NCI-H82 treated with DMSO at 0.1 percent for 48 hours (cell line): ENCODE measurements around the gene DNASE1L2.
"Not testable (repeated sequence)": the region's sequence is repeated elsewhere in the genome, so short reads cannot be mapped to it uniquely, and the experiment has no call there.

Source experiments
- DNase-seq: peaks from one replicate; lab custom pipeline; 2025; ENCODE audit not compliant: unreplicated experiment; lab: John Stamatoyannopoulos, UW

The DNASE1L2 gene

DNA sequence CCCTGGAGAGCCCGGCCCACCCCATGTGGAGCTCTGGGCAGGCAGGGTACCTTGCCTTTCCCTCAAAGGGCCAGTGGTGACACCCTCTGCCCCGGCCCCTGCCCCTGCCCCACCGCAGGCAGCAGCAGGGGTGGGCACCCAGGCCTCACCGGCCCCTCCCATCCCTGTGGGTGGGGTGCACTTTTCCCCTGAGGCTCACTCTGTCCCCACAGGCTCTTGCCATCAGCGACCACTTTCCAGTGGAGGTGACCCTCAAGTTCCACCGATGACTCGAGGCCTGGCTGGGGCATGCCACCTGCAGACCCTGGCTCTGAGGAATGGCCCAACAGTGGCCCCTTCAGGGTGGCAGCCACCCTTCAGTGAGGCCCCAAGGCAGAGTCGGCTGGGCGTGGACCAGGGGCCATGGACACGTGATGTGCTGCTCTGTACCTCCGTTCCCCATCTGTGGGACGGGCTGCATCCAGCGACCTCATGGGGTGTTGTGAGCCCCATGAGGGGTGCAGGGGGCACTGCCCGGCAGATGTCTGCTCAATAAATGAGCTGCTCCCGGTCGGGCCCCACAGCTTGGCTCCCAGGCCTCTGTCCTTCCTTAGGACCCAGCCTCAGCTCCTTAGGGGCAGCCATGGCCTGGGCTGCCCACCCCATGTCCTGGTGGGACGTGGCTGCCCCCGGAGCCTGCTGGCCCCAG is 2.0 kb downstream of the DNASE1L2 start:
- no peak for DNase-seq

DNA sequence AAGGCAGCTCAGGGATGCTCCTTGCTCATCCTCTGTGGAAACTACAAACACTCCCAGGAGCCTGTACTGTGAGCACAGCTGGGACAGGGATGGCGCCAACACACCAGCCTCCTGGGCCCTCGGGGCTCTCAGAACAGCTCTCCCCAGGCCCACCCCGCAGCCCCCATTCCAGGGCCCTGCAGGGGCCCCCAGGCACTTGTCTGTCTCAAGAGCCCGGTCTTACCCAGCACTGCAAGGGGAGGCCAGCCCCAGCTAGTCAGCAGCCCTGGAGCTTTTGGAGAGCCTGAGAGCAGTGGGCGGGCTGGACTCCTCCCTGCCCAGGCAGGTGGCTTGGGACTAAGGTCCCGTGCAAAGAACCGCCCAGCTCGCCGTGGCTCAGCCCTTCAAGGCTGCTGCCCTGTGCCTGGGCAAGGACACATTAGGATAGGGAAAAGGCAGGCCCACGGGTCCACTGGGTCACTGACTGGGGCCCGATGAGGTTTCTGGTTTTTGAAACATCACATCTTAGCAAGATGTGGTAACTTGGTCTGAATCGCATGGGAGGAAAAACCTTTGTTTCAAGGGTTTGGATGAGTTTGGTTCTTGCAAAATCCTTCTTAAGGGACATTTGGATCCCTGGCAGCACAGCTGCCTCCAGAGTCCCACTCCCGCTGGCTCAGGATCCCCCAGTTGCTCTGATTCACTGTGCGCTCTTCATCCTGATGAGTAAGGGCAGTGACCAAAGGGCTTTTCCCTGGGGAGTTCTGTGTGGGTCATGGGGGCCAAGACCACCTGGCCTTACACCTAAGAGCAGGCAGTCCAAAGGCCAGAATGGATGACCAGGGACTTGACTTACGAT is 2.8 kb downstream of the DNASE1L2 start:
- no peak for DNase-seq

DNA sequence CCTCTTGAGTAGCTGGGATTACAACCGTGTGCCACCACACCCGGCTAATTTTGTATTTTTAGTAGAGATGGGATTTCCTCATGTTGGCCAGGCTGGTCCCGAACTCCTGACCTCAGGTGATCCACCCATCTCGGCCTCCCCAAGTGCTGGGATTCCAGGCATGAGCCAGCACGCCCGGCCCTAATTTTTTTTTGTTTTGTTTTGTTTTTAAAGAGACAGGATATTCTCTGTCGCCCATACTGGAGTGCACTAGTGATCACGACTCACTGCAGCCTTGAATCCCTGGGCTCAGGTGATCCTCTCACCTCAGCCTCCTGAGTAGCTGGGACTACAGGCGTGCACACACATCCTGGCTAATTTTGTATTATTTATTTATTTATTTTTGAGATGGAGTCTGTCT is 4.1 kb downstream of the DNASE1L2 start:
- not testable (repeated sequence) for DNase-seq

DNA sequence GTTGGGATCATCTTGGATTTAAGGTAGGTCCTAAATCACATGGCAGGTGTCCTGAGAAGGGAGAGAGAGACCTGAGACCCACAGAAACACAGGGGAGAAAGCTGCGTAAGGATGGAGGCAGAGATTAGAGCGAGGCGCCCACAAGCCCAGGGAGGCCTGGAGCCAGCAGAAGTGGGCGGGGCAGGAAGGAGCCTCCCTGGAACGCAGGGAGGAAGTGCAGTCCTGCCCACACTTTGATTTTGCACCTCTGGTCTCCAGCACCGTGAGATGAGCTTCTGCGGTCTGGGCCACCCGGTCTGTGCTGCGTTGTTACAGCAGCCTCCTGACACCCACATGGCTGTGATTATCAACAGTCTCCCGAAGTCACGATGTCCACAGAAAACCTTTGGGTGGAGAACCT is 6.4 kb downstream of the DNASE1L2 start:
- no peak for DNase-seq

DNA sequence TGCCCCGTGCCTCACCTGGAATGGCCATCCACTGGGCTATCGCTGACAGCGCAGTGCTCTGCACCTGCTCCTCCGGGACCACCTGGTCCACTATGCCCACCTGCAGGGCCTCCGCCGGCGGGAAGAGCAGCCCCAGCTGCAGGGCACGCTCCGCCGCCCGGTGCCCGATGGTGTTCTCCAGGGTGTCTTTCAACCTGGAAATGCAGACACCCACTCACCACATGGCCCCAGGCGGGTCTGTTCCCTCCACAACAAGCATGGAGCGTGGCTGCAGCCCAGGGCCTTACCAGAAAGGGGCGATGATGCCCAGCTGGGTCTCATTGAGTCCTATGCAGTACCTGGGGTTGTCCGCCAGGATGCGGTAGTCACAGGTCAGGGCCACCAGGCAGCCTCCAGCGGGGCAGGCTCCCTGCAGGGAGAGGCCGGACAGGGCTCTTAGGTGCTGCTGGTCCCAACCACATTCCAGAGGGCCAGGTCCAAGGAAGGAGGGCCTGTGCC is 6.8 kb downstream of the DNASE1L2 start:
- no peak for DNase-seq

DNA sequence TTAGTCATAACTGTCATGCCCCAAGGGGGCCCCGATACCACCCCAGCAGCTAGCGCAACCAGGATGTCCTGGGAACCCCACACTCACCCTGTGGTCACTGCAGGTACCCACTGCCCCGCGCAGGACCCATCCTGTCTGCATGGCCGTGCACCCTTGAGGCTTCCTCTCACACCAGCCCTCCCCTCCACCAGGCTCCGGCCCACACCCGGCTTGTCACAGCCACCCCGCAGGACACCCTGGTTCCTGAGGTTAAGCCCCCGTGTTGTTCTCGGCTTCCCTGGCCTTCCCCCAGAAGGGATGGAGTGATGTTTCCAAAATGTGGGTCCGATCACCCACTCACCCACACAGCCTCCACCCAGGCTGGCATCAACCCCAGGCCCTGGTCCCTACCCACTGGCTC is 7.5 kb downstream of the DNASE1L2 start:
- no peak for DNase-seq

DNA sequence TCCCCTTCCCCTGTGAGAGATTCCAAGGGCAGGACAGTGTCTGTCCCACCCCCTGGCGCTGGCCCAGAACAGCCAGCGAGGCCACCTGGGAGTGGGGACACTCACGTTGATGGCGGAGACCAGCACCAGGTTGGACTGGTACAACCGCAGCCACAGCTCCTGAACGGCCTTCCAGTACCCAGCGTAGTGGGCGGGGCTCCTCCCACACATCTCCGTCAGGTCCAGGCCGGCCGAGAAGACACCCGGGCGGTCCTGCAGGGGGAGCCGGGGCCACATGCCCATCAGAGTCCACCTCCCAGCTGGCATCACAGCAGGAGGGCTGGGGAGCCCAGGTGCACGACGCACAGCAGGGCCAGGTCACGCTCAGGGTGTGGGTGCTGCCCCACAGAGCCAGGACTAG is 8.1 kb downstream of the DNASE1L2 start:
- DNase-seq = no peak

DNA sequence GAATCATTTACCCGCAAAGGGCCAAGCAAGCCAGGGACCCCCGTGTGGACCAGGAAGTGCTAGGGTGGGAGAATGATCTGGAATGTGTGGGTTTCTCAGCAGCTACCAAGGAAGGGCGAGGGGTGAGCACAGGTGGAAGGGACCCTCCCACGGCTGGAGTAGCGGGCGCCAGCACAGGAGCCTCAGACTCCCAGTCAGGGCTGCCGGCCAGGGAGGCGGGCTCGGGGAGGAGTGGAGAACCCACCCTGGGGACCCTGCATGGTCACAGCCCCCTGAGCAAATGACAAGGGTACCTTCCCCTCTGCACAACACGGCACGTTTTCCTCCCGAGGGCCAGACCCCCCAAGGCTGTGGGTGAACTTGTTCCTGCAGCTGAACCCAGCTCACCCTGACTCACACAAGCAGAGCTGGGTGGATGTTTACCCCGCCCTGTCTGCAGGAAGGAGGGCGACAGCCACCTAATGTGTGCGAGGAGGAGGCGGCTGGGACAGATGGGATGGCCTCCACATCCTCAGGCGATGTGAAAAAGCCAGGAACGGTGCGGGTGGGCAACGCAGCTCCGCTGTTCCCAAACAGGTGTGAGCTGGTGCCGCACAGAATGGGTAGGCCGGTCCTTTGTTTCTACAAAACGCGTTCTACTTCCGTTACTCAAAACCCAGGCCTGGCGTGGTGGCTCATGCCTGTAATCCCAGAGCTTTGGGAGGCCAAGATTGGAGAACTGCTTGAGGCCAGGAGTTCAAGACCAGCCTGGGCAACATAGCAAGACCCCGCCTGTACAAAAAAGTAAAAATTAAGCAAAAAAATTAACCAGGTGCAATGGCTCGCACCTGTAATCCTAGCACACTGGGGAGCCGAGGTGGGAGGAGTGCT is 8.9 kb downstream of the DNASE1L2 start:
- no peak for DNase-seq

DNA sequence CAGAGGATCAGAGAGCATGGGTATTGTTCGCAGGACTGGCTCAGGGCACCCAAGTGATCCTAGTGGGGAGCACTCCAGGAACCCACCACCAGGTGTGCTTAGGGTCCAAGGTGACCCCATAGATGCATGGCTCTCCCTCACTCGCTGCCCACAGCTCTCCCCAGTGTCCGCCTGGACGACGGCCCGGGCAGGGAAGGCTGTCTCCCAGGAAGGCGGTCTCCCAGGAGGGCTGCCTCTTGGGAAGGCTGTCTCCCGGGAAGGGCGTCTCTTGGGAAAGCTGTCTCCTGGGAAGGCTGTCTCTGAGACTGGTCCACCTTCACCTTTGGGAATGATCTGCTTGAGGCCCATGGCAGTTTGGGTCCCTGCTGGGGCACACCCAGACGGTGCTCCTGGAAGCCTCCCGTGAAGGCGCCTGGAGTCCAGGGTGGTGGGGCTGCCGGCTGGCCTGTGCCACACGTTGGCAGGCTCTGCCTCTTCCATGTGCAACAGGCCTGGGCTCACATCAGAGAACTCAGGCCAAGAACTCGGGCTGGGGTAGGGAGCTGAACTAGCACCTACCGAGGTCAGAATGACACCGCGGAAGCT is 10.1 kb downstream of the DNASE1L2 start:
- DNase-seq = no peak

DNA sequence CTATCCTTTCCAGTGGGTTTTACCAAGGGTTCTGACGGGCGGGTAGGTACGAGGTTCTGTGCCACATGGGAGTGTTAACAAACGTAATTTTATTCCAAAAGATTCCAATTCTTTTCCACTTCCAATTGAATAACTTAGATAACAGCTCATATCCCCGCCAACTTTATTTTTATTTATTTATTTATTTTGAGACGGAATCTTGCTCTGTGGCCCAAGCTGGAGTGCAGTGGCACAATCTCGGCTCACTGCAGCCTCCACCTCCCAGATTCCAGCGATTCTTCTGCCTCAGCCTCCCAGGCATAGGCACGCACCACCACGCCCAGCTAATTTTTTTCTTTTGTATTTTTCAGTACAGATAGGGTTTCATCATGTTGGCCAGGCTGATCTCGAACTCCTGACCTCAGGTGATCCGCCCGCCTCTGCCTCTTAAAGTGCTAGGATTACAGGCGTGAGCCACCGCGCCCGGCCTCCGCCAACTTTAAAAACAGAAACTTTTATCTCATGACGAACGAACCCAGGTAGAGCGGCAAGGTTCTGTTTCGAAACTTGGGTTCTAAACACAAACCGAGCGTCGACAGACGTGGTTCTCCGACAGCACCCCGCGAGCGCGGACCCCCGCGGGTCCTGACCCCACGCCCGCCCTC is 14.5 kb downstream of the DNASE1L2 start:
- no peak for DNase-seq

DNA sequence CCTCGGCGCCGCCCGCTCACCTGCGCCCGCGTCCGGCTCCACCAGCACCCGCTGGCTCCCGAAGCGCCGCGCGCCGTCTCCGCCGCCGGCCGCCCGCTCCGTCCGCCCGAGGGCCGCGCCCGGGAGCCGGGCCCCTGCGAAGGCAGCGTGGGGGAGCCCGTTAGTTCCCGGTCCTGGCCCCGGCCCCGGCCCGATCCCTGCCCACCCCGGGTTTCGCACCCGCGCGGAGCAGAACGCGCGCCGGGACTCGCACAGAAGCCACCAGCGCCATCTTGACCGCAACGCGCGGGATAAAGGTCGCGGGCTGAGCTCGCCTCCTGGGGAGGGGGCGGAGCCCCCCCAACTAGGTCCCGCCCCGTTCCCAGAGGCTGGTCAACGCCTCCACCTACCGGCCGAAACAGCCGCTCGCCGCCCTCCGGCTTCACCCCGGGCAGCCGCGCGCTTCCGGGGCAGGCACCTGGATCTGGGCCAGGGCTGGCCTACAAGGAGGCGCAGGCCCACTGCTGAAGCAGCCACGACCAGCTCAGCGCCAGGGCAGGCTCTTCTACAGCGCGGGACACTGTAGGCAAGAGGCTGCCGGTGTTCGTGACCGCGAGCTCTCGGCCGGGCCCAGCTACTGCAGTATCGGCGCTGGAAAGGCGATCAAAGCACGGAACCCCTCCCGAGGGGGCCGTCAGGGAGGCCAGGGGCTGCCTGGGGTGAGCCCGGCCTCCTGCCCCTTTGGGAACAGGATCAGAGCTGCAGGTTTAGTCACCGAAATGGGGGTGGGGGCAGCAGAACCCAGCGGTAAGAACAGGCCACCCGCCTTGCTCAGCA is 15.3 kb downstream of the DNASE1L2 start, which contains the start of gene ECI1:
Gene ECI1, minus strand, starts transcription at position 292 of the 816 bp plus-strand sequence. Its CDS starts 21 bp downstream, at position 271.
- DNase-seq = peak; percentile 83

DNA sequence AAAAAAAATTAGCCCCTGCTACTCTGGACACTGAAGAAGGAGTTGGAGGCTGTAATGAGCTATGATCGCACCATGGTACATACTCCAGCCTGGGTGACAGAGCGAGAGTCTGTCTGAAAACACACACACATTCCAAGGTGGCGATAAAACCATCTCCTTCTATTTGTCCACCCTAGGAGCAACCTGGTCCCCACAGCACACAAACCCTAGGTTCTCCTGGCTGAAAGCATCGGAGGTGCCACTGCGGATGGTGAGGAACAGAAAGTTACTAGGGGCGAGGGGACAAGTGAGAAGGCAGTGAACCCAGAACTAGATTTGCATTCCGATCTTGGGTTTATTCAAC is 16.5 kb downstream of the DNASE1L2 start:
- no peak for DNase-seq

DNA sequence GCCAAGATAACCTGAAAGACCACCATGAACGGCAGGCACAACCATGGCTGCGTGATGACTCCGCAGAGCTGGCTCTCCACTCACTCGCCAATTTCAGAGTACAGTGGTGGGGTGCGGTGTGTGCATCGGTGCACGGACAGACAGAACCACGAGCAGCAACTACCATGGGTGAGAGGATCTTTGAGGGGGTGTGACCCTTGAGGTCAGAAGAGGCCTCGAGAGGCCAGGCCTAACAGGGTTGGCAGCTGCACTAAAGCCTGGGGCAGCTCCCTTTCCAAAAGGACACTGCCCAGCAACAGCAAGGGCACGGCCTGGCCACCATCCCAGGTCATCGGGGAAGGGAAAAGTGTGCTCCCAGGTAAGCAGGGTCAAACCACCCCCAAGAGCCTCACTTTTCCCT is 17.0 kb downstream of the DNASE1L2 start:
- no peak for DNase-seq

DNA sequence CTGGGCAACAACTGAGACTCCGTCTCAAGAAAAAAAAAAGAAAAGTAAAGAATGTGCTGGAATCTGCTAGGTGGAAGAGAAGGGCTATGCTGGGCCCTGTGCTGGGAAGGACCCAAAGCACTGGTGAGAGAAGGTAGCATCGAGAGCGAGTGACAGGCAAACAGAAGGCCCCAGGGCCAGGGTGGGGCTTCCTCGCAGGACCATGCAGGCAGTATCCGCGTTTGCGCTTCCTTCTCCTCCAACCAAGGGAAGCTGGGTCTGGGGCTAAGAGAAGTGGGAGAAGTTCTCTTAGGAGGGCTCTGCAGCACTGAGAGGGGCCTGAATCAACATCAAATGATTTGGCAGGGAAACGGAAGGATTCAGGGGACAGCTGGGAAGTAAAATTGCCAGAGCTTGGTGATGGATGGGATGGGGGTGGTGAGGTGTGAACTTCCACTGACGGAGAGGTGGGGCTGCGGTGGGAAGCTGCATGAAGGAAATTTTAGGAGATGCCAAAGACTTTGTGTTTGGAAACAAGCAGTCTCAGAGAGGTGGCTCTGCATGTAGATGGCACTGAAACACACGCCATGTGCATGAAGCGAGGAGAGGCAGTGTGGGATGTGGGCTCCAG is 20.4 kb downstream of the DNASE1L2 start:
- DNase-seq = no peak

DNA sequence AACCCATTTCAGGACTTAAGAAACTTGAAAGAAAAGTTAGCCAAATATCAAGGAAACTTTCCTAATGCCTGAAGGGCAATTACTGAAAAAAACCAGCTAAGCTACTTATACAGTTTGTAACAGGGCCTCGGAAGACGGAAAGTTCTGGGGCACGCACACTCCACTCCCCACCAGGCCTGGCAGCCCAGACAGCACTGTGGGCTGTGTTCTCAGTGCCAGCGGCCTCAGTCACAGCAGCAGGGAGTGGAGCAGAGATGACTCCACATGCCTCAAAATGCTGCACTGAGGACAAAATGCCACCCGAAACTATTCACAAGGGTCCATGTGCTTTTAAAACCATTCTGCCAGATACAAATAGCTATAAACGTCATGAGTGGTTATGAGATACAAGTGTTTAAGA is 21.5 kb downstream of the DNASE1L2 start:
- no peak for DNase-seq

DNA sequence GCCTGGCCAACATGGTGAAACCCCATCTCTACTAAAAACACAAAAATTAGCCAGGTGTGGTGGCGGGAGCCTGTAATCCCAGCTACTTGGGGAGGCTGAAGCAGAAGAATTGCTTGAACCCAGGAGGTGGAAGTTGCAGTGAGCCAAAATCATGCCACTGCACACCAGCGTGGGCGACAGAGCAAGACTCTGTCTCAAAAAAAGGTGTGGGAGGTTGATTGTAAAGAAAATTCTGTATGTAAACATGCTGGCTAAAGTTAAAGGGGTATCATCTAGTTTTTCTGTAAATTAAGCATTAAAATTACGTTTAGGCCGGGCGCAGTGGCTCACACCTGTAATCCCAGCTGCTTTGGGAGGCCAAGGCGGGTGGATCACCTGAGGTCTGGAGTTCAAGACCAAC is 22.3 kb downstream of the DNASE1L2 start:
- DNase-seq = not testable (repeated sequence)

DNA sequence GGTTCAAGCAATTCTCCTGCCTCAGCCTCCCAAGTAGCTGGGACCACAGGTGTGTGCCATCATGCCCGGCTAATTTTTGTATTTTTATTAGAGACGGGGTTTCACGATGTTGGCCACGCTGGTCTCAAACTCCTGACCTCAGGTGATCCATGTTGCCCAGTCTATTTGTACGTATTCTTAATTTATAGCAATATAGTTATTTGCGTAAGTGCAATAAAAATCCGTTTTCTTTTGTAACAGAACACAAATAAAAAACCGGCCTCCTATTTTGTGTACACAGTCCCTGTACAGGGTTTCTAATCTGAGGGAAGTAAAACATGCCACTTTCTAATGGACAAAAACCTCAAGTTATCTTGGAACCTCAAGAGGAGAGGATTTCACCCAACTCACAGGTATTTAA is 24.0 kb downstream of the DNASE1L2 start:
- DNase-seq = no peak

DNA sequence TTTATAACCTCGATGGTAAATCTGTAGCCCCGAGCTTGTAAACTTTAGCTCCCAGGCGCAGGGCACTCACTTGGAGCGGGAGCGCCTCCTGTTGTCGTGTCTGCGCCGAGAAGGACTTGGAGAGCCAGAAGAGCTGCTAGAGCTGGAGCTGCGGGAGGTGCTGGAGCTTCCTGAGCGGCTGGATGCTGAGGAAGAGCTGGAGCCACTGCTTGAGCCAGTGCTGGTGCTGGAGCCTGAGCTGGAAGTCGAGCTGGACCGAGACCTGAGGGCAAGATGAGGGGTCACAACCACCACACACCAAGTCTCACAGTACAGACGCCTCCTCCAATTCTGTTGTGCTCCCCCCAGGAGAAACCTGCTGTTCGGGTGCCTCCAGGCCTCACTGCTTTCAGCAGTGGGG is 26.8 kb downstream of the DNASE1L2 start:
- not testable (repeated sequence) for DNase-seq

DNA sequence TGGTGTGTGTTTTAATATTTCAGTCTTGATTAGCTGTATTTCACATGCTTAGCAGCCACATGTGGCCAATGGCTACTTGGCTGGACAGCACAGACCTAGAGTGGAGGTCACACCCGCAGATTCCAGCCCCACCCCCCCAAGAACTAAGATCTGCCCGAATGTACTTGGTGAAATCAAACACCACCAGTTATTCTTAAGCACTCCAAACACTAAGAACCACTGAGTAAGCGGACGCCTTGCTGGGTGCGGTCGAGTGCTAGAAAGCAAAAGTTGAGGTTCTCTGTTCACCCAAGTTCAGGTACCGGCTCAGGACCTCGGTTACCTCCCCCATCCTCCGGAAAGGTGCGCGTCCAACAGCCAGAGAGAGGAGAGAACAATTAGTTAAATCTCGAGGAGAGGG is 30.6 kb downstream of the DNASE1L2 start:
- not testable (repeated sequence) for DNase-seq
